IMR-90 (cell line): ENCODE results near the gene THPO. TPM values are rescaled to one million over a fixed set of nuclear protein-coding genes. Genes with fewer than 3 reads are reported as not detected.

ENCODE experiments used
- ATAC-seq: fragments of 200-7000 bp; cut with Tn5 transposase; 2 replicates; pipeline ENCODE4 v1.9.1; 2020; ENCODE audit warnings: low read depth, mild to moderate bottlenecking, moderate library complexity
- BruUV-seq: library from RNA; stranded (reverse); fragments of 400-500 nt; replicated peaks from 2 replicates; lab custom pipeline; 2021; lab: Mats Ljungman, UMichigan
- CTCF ChIA-PET: fragments of 300-600 bp; formaldehyde crosslinking; extraction: SDS; loops from one replicate; lab custom pipeline; 2021; ENCODE audit warnings: antibody characterized with exemption; lab: Yijun Ruan, JAX
- POLR2A ChIA-PET: fragments of 300-600 bp; sonication (Branson Sonifier 250); formaldehyde crosslinking; loops from one replicate; lab custom pipeline; 2022; ENCODE audit warnings: antibody characterized with exemption; ENCODE audit not compliant: unreplicated experiment; lab: Charles Lee
- DNase-seq: peaks from one replicate; pipeline ENCODE4 v3.0.0; 2013
- H2AFZ ChIP-seq: replicated peaks from 2 replicates; pipeline ENCODE3; 2013; ENCODE audit warnings: low read length, mild to moderate bottlenecking; ENCODE audit not compliant: poor library complexity
- H2AK5ac ChIP-seq: 2 replicates; pipeline ENCODE4 v1.6.1; 2013; ENCODE audit warnings: low read depth, low read length, inconsistent platforms
- H2AK9ac ChIP-seq: replicated peaks from 2 replicates; pipeline ENCODE3; 2013; ENCODE audit warnings: mild to moderate bottlenecking, low read depth, low read length, moderate library complexity; ENCODE audit not compliant: poor library complexity
- H2BK120ac ChIP-seq: 2 replicates; pipeline ENCODE4 v1.6.1; 2013; ENCODE audit warnings: low read depth, low read length, inconsistent platforms
- H2BK15ac ChIP-seq: 3 replicates; pipeline ENCODE4 v1.6.1; 2013; ENCODE audit warnings: low read depth, low read length, inconsistent platforms
- H2BK20ac ChIP-seq: 2 replicates; pipeline ENCODE4 v1.6.1; 2013; ENCODE audit warnings: low read depth, mild to moderate bottlenecking, inconsistent platforms, low read length, moderate library complexity
- H2BK5ac ChIP-seq: 2 replicates; pipeline ENCODE4 v1.6.1; 2013; ENCODE audit warnings: mild to moderate bottlenecking, low read depth, low read length, inconsistent platforms; ENCODE audit not compliant: poor library complexity, severe bottlenecking
- H3K14ac ChIP-seq: replicated peaks from 2 replicates; pipeline ENCODE4 v1.6.1; 2013; ENCODE audit warnings: low read depth, low read length, inconsistent platforms
- H3K18ac ChIP-seq: 2 replicates; pipeline ENCODE4 v1.6.1; 2013; ENCODE audit warnings: low read depth, low read length, control low read depth
- H3K23ac ChIP-seq: 2 replicates; pipeline ENCODE4 v1.6.1; 2013; ENCODE audit warnings: low read depth, low read length, inconsistent platforms
- H3K27ac ChIP-seq: 2 replicates; pipeline ENCODE4 v1.5.1; 2013; ENCODE audit warnings: mild to moderate bottlenecking, control low read depth, low read length; ENCODE audit not compliant: insufficient read depth
- H3K27me3 ChIP-seq: 2 replicates; pipeline ENCODE4 v1.6.1; 2013; ENCODE audit warnings: low read length; ENCODE audit not compliant: control insufficient read depth, insufficient read depth
- H3K36me3 ChIP-seq: 2 replicates; pipeline ENCODE4 v1.6.1; 2013; ENCODE audit warnings: low read length, mixed read lengths; ENCODE audit not compliant: control insufficient read depth, insufficient read depth
- H3K4ac ChIP-seq: 2 replicates; pipeline ENCODE4 v1.6.1; 2013; ENCODE audit warnings: low read depth, low read length, inconsistent platforms
- H3K4me1 ChIP-seq: 2 replicates; pipeline ENCODE4 v1.6.1; 2013; ENCODE audit warnings: low read length, mixed read lengths; ENCODE audit not compliant: control insufficient read depth, insufficient read depth
- H3K4me2 ChIP-seq: 2 replicates; pipeline ENCODE4 v1.6.1; 2013; ENCODE audit warnings: low read depth, mild to moderate bottlenecking, control low read depth, low read length, moderate library complexity
- H3K4me3 ChIP-seq: 2 replicates; pipeline ENCODE4 v1.5.1; 2013; ENCODE audit warnings: low read depth, mild to moderate bottlenecking, control low read depth, low read length, moderate library complexity; ENCODE audit not compliant: insufficient read depth
- H3K56ac ChIP-seq: 2 replicates; pipeline ENCODE4 v1.6.1; 2013; ENCODE audit warnings: low read length, inconsistent platforms; ENCODE audit not compliant: insufficient read depth; ENCODE audit errors: extremely low read depth
- H3K79me1 ChIP-seq, 2 experiments: 2 replicates each; pipeline ENCODE4 v1.6.1; 2013; ENCODE audit warnings: low read length in 2 of 2, inconsistent platforms in 1 of 2, low read depth in 1 of 2
- H3K9ac ChIP-seq: 2 replicates; pipeline ENCODE4 v1.6.1; 2013; ENCODE audit warnings: low read depth, low read length, control low read depth
- H3K9me1 ChIP-seq: 2 replicates; pipeline ENCODE4 v1.6.1; 2013; ENCODE audit warnings: low read length, inconsistent platforms; ENCODE audit not compliant: insufficient read depth
- H3K9me3 ChIP-seq: 2 replicates; pipeline ENCODE4 v1.6.1; 2013; ENCODE audit warnings: low read length; ENCODE audit not compliant: control insufficient read depth, insufficient read depth
- H4K20me1 ChIP-seq: 2 replicates; pipeline ENCODE4 v1.6.1; 2013; ENCODE audit warnings: low read length, inconsistent platforms; ENCODE audit not compliant: insufficient read depth
- H4K5ac ChIP-seq: 2 replicates; pipeline ENCODE4 v1.6.1; 2013; ENCODE audit warnings: mild to moderate bottlenecking, low read depth, low read length, control low read depth
- H4K8ac ChIP-seq, 2 experiments: 2 replicates each; pipeline ENCODE4 v1.6.1; 2013; ENCODE audit warnings: low read depth in 2 of 2, low read length in 2 of 2, control low read depth in 1 of 2, inconsistent platforms in 1 of 2
- H4K91ac ChIP-seq: 2 replicates; pipeline ENCODE4 v1.6.1; 2013; ENCODE audit warnings: low read depth, low read length, inconsistent platforms; ENCODE audit not compliant: insufficient read depth
- CEBPB ChIP-seq: IDR thresholded peaks from 2 replicates; pipeline ENCODE4 v1.6.1; 2012; ENCODE audit warnings: low read depth, low read length, improper control_type of control experiment
- FOS ChIP-seq: fragments of 150-350 bp; IDR thresholded peaks from 2 replicates; pipeline ENCODE4 v1.6.1; 2016; ENCODE audit warnings: low read depth, low read length
- MAFK ChIP-seq: IDR thresholded peaks from 2 replicates; pipeline ENCODE4 v1.6.1; 2012; ENCODE audit warnings: low read depth, low read length, improper control_type of control experiment
- MAZ ChIP-seq: IDR thresholded peaks from 2 replicates; pipeline ENCODE4 v1.6.1; 2012; ENCODE audit warnings: low read depth, mild to moderate bottlenecking, low read length, improper control_type of control experiment, moderate library complexity, borderline replicate concordance
- NFE2L2 ChIP-seq: fragments of 150-350 bp; IDR thresholded peaks from 2 replicates; pipeline ENCODE4 v1.6.1; 2016; ENCODE audit warnings: low read depth, mild to moderate bottlenecking, low read length
- POLR2A ChIP-seq: IDR thresholded peaks from 2 replicates; pipeline ENCODE4 v1.6.1; 2012; ENCODE audit warnings: mild to moderate bottlenecking, low read depth, low read length
- RAD21 ChIP-seq: IDR thresholded peaks from 2 replicates; pipeline ENCODE4 v1.6.1; 2012; ENCODE audit warnings: low read length, improper control_type of control experiment
- RCOR1 ChIP-seq: IDR thresholded peaks from 2 replicates; pipeline ENCODE4 v1.6.1; 2012; ENCODE audit warnings: mild to moderate bottlenecking, low read length, improper control_type of control experiment; ENCODE audit not compliant: insufficient replicate concordance
- SMC3 ChIP-seq: fragments of 150-350 bp; IDR thresholded peaks from 2 replicates; pipeline ENCODE4 v1.6.1; 2016; ENCODE audit warnings: low read depth, mild to moderate bottlenecking, antibody characterized with exemption, low read length, moderate library complexity
- USF2 ChIP-seq: fragments of 150-350 bp; IDR thresholded peaks from 2 replicates; pipeline ENCODE4 v1.6.1; 2017; ENCODE audit warnings: mild to moderate bottlenecking, antibody characterized with exemption, low read length, low read depth
- WGBS, 2 experiments: methylation state at CpG; one replicate each; pipeline versions ENCODE4 v1.1.5 to v1.1.7; 2013; ENCODE audit warnings: missing lambda C conversion rate in 2 of 2; ENCODE audit not compliant: insufficient read length in 1 of 2; ENCODE audit errors: extremely low coverage in 2 of 2; 5-methylcytosine and 5-hydroxymethylcytosine counted together
- dilution Hi-C: fragments of 300-500 bp; cut with HindIII; formaldehyde crosslinking; loops from one replicate; pipeline ENCODE4 v1.14.3; 2018; ENCODE audit warnings: low sequenced_read_pairs; ENCODE audit not compliant: unreplicated experiment
- in situ Hi-C: fragments of 300-500 bp; cut with MboI; formaldehyde crosslinking; loops from 3 replicates; pipeline ENCODE4 v1.14.3; 2019; ENCODE audit warnings: low sequenced_read_pairs, inconsistent platforms, mixed read lengths
- intact Hi-C: fragments of 100-400 bp; cut with micrococcal nuclease; formaldehyde crosslinking; loops from 2 replicates; pipeline ENCODE4 v1.10.0; 2022
- polyA plus RNA-seq, 3 experiments: library from polyadenylated mRNA; depleted of rRNA; stranded (reverse); fragments of >200 nt; gene quantifications; 2 replicates each; pipeline ENCODE4 v1.2.3, GENCODE V29; 2012; ENCODE audit warnings: low replicate concordance in 1 of 3
- total RNA-seq: library from RNA; depleted of rRNA; stranded (reverse); fragments of >200 nt; gene quantifications from 2 replicates; pipeline ENCODE4 v1.2.3, GENCODE V29; 2012

THPO gene
- total and polyA plus RNA-seq, 2 of the 4 experiments (the other 2 are of a cell fraction) = not detected

GRCh38 chr3:184384342-184384741 lies 6.3 kb upstream of the THPO start:
- Histone ChIP-seq H2BK15ac (no peak overlapping the region), H3K79me1 (no peaks in the 10 kb centered on the region), H3K9me1 (no peaks in the 10 kb centered on the region), H3K27me3 (peaks cover 70% of the 10 kb centered on the region), H3K18ac (no peak overlapping the region), H2AFZ (no peak overlapping the region), H3K56ac (no peak overlapping the region), H2AK5ac (no peak overlapping the region), H3K9ac (no peak overlapping the region), H2BK120ac (no peak overlapping the region), H3K4ac (no peak overlapping the region), H2AK9ac (no peak overlapping the region), H3K4me3 (no peak overlapping the region), H3K4me1 (peaks cover 2% of the 10 kb centered on the region; the same call in 1 of the 2 replicates), H3K27ac (no peak overlapping the region), H3K14ac (no peak overlapping the region), H4K8ac (no peak overlapping the region), H3K36me3 (no peaks in the 10 kb centered on the region), H4K20me1 (no peaks in the 10 kb centered on the region), H3K4me2 (no peak overlapping the region), H3K23ac (no peak overlapping the region), H2BK20ac (no peak overlapping the region), H4K91ac (no peak overlapping the region), H3K9me3 (no peaks in the 10 kb centered on the region), H4K5ac (no peak overlapping the region), H2BK5ac (no peak overlapping the region)
- in situ Hi-C loops = no loop called here
- TF ChIP-seq MAFK (no peak), RCOR1 (no peak), CEBPB (no peak), USF2 (no peak), SMC3 (no peak), POLR2A (no peak), FOS (no peak), MAZ (no peak), RAD21 (no peak), NFE2L2 (no peak)
- dilution Hi-C loops = no loop called here
- ChIA-PET CTCF (interaction anchor here (2.1 kb wide), 1 partner anchor 13 kb away, joined by 9 read pairs; no protein-coding TSS in a partner anchor), POLR2A (interaction anchor here (0.8 kb wide), 1 partner anchor 15 kb away, joined by 3 read pairs; no protein-coding TSS in a partner anchor)
- ATAC-seq = no peak
- no peak for DNase-seq
- intact Hi-C loops = no loop called here
- BruUV-seq = no TSS peak
- 82% methylated on average over 7 of the region's 9 CpGs; no CpG with 5 or more reads in 1 of the 2 experiments for WGBS, 2 experiments
